GM18907 (cell line): Measurements from ENCODE around the gene CTU2.

Experiments
- ATAC-seq: cut with Tn5 transposase; IDR thresholded peaks from one replicate; pipeline ENCODE4 v1.9.1; 2021; ENCODE audit warnings: mild to moderate bottlenecking, moderate library complexity; ENCODE audit not compliant: unreplicated experiment

Gene CTU2

GRCh38 chr16:88713568-88714419 is 7.5 kb downstream of the CTU2 start:
- ATAC-seq, result no peak

GRCh38 chr16:88714420-88715302 is 8.4 kb downstream of the CTU2 start:
- ATAC-seq, result no peak

- ATAC-seq, result no peak
Measured at GRCh38 chr16:88715312-88716190, 9.2 kb downstream of the CTU2 start.

GRCh38 chr16:88716201-88716600 is 9.9 kb downstream of the CTU2 start:
- no peak for ATAC-seq

GRCh38 chr16:88716601-88717001 is 10.3 kb downstream of the CTU2 start:
- ATAC-seq, result no peak

GRCh38 chr16:88718178-88718577 is 11.9 kb downstream of the CTU2 start:
- ATAC-seq, result no peak

- no peak for ATAC-seq
Measured at GRCh38 chr16:88719267-88719932, 13.1 kb downstream of the CTU2 start.

GRCh38 chr16:88719933-88720296 is 13.6 kb downstream of the CTU2 start:
- no peak for ATAC-seq

- ATAC-seq, result no peak
Measured at GRCh38 chr16:88720396-88720970, 14.2 kb downstream of the CTU2 start.

GRCh38 chr16:88721236-88721635 is 14.9 kb downstream of the CTU2 start:
- no peak for ATAC-seq

GRCh38 chr16:88721815-88722755 is 15.8 kb downstream of the CTU2 start:
- no peak for ATAC-seq

GRCh38 chr16:88722784-88723506 is 16.6 kb downstream of the CTU2 start:
- no peak for ATAC-seq

- no peak for ATAC-seq
Measured at GRCh38 chr16:88723507-88723887, 17.2 kb downstream of the CTU2 start.

- ATAC-seq, result no peak
Measured at GRCh38 chr16:88723911-88724310, 17.6 kb downstream of the CTU2 start.

GRCh38 chr16:88724855-88725555 is 18.7 kb downstream of the CTU2 start:
- no peak for ATAC-seq

- ATAC-seq, result no peak
Measured at GRCh38 chr16:88725609-88726407, 19.5 kb downstream of the CTU2 start.

- no peak for ATAC-seq
Measured at GRCh38 chr16:88726408-88726749, 20.1 kb downstream of the CTU2 start.
